Islet of Langerhans (tissue), 1 donor: ENCODE measurements around the gene RNU4-1.

Experiments
- FAIRE-seq: peaks from one replicate; lab custom pipeline; 2011; peaks lifted over from hg19 to GRCh38; lab: Jason Lieb, UNC

The RNU4-1 gene

DNA sequence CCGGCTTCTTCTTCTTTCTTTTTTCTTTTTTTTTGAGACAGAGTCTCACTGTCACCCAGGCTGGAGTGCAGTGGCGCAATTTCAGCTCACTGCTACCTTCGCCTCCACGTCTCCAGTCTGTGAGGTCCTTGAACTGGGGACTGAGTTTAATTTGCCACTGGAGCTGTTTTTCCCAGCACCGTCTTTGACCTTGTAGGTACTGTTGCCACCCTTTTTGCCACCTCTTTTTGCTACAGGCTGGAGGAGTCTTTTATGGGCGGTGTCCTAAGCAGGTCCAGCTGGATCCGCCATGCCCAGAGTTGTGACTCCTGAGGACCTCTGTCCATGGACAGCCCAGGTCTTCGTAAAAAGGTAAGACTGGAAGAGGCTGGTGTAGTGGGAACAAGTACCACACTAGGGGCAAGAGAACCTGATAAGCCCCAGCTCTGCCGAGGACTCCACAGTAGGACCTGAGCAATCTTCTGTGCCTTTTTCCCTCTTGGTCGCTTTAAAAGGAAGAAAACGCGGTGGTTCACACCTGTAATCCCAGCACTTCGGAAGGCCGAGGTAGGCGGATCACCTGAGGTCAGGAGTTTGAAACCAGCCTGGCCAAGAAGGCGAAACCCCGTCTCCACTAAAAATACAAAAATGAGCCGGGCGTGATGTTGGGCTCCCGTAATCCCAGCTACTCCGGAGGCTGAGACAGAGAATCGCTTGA is 2.3 kb downstream of the RNU4-1 start:
- FAIRE-seq = no peak

DNA sequence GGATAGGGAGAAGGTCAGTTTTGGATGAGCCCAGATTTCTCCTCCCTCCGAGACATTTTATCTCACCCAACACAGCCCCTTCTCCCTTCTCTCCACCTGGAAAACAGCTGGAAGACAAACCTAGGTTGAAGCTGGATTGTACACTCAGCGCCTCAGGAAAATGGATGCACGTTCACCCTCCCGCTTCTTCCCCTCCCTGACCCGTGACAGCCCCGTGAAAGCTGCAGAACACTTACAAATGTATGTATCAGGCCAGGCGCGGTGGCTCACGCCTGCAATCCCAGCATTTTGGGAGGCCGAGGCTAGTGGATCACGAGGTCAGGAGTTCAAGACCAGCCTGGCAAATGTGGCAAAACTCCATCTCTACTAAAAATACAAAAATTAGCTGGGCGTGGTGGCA is 5.5 kb downstream of the RNU4-1 start:
- FAIRE-seq = no peak

DNA sequence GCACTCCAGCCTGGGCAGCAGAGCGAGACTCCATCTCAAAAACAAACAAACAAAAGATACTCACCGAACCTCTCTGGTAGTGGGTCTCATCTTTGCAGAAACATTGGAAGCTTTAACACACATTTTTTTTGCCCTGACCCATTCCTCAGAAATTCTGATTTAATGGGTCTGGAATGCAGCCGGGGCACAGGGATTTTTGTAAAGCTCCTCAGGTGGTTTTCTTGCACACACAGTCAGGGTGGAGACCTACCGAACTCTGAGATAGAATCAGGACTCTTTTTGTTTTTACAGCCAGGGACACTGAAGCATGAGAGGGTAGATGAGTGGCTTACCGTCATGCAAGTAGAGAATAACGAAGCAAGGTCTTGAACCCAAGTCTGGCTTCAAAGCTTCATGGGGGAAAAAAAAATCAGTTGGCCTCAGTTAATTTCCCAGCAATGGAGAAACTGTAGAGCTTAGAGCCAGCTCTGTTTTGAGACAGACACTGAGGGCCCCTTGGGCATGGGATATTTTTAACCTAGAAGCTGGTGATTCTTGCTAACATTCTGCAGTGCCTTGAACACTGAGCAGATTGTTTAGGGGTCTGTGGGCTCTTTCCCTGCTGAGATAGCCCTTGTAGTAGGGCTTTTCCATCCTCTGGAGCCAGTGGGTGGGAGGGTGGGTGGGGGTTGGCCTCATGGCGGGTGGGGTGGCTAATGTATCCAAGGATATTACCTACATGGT is 6.1 kb downstream of the RNU4-1 start:
- FAIRE-seq = no peak

DNA sequence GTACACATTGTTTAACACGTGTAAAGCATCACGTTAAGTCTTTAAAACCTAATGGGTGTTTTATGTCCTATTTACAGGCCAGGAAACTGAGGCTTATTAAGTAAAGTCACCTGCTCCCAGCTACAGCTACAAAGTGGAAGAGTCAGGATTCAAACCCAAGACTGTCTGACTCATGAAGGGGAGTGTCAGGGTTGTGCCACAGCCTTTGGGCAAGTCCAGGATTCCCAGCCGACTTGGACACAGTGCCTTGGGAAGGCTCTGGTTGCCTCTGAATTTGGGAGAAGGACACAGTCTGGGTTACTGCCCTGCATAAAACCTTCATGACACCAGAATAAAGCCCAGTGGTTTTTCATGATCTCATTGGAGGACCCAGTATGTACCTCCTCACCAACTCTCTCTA is 8.7 kb downstream of the RNU4-1 start:
- no peak for FAIRE-seq

DNA sequence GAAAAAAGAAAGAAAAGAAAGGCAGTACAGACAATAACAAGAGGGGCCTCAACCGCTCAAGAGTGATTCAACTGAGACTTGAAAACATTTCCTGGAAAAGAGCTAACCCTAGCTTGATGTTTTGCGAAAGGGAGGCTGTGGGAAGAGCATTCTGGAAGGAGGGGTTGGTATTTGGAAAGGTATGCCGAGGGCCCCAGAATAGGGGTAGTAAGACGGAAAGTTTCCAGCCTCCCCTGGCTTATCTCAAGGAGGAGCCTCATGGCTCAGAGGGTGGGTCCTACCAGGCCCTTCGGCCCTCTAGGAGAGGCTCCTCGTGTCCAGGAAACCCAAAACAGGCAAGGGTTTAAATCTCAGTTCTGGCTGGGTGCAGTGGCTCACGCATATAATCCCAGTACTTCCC is 9.7 kb downstream of the RNU4-1 start:
- no peak for FAIRE-seq

DNA sequence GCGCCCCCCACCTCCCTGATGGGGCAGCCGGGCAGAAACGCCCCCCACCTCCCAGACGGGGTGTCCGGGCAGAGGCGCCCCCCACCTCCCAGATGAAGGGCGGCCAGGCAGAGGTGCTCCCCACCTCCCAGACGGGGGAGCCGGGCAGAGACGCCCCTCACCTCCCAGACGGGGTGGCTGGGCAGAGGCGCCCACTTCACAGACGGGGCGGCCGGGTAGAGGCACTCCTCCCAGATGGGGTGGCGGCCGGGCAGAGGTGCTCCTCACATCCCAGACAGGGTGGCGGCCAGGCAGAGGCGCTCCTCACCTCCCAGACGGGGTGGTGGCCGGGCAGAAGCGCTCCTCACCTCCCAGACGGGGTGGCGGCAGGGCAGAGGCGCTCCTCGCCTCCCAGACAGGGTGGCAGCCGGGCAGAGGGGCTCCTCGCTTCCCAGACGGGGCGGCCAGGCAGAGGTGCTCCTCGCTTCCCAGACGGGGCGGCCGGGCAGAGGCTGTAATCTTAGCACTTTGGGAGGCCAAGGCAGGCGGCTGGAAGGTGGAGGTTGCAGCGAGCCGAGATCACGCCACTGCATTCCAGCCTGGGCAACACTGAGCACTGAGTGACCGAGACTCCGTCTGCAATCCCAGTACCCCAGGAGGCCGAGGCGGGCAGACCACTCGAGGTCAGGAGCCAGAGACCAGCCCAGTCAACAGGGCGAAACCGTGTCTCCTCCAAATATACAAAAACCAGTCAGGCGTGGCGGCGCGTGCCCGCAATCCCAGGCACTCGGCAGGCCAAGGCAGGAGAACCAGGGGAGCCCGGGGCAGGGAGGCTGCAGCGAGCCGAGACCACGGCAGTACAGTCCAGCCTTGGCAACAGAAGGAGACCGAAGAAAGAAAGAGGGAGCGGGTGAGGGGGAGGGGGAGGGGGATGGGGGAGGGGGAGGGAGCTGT is 14.6 kb downstream of the RNU4-1 start:
- no peak for FAIRE-seq

DNA sequence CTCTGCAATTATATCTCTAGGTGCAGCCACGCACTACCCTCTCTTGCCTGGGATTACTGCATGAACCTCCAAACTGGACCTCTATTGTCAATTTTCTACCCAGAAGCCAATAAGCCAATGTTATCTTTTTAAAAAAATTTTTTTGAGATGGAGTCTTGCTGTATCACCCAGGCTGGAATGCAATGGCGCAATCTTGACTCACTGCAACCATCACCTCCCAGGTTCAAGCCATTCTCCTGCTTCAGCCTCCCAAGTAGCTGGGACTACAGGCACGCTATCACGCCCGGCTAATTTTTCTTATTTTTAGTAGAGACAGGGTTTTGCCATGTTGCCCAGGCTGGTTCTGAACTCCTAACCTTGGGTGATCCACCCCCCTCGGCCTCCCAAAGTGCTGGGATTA is 16.3 kb downstream of the RNU4-1 start:
- FAIRE-seq = no peak

DNA sequence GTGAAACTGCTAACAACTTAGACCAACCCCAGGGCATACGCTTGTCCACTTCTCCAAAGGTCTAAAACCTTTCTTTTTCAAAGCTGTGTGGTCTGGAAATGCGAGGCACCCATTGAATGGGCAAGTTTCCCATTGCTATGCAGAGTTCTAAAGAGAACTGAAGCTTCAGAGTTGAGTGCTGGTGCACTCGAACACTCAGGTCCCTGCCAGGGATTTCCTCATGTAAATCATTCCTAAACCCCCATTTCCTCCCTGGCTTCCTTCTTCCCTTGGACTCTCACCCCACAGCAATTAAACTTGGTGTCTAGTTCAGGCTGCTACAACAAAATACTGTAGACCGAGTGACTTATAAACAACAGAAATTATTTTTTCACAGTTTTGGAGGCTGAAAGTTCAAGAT is 25.3 kb downstream of the RNU4-1 start:
- no peak for FAIRE-seq

DNA sequence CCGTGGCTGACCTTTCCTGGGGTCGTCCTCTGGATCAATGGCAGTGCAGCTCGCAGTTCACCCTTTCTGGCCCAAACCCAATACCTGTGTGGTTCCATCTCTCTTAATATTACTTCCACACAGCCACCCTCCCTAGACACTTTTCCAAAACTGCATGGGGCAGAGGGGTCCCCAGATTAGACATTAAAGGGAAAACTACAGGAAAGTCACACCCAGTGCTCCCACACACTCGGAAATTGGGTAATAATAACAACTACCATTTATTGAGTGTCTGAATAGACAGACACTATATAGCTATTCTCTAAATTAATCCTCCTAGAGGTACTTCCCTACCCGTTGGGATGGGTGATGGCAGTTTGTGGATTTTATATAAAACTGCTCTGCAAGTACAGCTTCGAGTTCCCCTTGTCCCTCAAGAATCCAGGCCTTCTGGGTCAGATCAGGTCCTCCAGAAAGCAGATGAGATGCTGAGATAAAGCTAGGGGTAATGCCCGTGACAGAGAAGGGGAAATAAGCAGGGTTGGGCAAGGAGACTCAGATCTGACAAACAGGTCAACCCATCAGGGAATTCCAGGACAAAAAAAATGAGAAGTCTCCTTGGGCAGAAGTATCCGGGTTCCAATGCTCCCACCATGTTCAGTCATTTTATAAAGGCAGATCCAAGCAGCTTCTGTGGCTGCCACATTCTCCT is 26.7 kb downstream of the RNU4-1 start:
- no peak for FAIRE-seq

DNA sequence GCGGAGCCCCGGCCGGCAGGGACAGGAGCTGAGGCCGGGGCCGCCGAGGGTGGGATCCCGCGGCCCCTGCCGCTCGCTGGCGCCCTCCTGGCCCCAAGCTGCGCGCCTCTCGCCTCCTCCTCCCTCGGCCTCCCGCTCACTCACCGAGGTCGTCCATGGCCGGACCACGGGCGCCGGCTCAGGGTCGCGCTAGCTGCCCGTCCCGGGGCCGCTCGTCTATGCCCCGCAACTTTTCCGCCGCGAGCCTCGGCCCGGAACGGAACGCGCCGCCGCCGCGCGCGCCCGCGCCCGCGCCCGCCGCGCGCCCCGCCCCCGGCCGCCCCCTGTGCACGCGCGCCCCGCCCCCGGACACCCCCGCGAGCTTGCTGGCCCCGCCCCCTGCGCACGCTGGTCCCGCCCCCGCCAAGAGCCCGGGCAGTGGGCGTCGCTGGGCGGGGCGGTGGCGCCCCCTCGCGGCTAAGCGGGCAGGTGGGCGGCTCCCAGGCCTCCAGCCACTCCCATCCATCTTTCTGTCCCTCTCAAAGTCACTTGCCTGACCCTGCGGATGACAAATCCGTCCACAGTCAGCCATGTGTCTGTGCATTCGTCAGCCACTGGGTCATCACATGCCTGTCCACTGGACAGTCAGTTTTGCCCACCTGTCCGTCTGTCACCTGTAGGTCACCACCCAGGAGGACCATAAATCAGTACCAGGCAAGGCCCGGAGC is 27.4 kb downstream of the RNU4-1 start, which contains the start of gene PXN:
Gene PXN (minus strand): TSS at position 258 of the 707 bp plus-strand sequence. CDS start 101 bp downstream, at position 157.
- no peak for FAIRE-seq

DNA sequence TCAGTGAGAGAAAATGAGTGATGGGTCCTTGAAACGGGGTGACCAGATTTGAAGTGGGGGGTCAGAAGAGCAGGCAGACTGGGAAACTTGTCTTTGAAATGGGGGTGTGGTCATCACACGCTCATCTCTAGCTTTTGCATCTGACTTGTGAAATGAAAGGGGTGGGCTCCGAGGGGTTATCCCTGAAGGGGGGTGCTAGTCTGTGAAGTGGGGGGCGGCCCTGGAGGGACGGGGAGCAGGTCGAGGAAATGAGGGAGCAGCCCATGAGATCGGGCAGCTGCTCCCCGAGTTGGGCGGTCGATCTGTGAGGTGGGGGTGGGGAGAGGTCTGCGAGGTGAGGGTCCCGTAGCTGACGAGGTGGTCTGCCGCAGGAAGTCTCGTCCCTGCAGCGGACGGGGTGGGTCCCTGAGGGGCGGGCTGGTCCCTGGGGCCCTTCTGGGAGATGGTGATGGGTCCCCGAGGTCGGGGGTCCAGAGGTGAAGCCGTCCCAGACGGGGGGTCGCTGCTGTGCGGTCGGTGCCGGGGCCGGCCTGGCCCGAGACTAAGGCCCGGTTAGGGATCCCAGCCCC is 28.0 kb downstream of the RNU4-1 start:
- FAIRE-seq = no peak

DNA sequence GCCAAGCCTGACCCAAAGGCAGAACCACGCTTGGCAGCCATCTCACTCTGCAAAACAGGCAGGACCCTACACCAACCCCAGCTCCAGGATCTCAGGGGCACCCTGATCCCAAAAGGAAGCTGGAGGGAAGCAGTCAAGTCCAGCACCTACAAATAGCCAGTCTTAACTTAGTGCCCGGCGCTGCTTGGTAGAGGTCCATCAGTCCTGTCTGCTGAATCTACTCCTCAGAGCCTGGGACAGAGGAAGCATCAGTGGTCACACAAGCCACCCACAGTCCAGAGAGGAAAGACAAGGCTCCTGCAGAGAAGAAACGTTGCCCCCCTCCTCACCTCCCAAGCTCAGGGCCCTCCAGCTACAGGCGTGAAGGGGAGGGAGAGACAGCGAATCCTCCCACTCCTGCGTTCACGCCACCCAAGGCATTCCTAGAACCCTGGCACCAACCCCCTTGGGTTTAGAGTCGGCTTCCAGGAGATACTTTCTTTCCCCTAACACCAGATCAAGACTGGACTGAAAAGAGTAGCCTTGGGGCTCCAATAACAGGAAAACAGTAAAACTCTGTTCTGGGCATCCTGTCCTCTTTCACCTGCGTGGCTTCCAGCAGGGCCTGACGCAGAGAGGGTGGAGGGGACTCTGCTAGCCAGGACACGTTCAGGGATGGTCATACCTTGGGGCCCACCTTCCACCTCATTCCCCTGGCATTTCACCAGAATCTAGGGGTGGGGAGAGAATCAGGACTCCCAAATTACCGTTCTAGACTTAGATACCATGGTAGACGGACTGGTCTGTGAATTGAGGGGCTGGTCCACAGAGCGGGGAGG is 28.7 kb downstream of the RNU4-1 start:
- no peak for FAIRE-seq

DNA sequence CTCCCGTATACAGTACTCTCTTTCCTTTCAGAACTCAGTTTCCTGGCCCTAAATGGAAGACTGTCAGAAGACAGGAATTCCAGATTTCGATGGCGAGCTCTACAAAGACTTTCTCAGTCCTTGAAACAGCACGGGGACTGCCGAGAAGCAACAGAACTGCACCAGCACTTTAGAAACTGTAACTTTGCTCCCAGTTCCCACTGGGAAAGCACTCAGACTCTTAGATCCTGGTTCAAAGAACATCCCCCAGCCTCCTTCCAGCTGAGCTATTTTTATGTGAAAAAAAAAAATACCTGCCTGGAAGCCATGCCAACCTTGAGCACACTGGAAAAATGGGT is 29.3 kb downstream of the RNU4-1 start:
- no peak for FAIRE-seq

DNA sequence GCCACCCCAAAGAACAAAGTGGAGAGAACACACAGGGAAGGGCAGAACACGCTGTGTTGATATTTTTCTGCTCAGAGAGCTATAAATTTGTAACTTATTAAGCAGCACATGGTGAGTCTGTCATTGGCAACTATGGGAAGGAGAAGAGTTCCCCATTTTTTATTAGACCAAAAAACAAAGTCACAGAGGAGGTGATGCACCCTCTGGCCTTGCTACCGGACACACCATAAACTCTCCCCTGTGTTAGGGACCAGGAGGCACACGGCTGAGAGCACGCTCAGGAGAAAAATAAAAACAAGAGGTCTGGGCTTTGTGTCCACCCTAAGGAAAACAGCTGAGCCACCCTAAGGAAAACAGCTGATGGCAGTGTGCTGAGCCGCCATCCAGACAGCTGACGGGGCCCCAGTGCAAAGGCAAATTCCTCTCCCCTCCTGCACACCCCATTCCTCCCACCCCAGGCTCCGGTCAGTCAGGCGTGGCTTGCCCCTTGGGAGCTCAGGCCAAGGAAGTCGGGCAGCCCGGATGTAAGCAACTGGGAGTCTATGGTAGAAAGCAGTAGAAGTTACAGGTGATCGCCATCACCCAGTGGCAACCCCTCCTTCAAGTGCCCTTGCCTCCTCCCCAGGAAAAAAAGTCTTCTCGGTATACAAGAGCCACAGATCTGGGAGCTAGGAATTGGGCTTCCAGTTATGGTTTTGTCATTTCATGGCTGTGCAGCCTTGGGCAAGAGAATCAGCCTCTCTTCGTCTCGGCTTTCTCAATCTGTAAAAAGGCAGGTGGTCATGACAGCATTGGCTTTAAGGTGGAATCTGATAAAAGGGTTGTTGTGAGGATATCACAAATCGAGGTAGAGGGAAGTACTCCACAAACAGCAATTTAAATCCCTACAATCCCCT is 29.9 kb downstream of the RNU4-1 start:
- FAIRE-seq = no peak

DNA sequence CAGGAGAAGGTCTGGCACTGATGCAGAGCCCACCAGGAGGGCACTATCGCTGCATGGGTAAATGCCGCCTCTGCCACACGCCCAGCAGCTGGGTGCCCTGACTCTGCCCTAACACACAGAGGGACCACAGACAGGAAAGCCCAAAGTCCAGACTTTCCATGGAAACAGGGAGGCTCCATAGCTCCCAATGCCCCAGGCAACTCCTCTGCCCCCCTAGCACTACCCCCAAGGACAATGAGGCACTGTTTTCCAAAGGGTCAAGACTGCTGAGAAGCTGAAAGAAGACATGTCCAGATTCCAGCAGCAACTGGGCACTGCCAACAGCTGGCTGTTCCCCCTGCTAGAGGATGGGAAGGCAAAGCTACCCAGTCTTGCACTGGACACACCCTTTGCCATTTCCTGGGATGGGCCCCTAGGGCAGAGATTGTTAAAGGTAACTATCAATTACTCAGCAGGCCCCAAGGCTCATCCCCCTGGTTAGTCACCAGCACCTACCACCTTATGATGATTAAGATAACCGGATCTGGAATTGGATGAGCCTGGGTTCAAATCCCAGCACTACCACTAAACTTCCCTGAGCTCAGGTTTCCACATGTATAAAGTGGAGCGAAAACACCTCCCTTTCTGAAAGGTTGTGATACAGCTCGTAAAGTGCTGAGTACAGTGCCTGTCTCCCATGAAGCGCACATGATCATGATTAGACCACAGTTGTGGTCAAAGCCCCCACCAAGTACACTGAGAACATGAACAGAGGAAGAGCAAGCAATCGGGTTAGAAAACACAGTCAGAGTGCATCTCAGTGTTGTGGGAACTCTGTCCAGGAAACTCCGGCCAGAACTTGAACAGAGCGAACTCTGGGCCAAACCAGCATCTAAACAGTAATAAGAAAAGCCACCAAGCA is 30.8 kb downstream of the RNU4-1 start:
- no peak for FAIRE-seq

DNA sequence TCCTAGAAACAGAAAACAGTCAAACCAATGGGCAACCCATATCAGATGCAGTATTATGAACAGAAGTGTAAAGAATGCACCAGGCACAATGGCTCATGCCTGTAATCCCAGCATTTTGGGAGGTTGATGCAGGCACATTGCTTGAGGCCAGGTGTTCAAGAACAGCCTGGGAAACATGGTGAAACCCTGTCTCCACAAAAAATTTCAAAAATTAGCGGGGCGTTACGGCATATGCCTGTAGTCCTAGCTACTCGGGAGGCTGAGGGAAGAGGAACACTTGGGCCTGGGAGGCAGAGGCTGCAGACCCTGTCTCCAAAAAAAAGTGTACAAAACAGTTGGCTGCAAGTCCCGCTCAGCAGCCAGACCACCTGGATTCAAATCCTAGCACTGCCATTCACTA is 32.4 kb downstream of the RNU4-1 start:
- FAIRE-seq = no peak

DNA sequence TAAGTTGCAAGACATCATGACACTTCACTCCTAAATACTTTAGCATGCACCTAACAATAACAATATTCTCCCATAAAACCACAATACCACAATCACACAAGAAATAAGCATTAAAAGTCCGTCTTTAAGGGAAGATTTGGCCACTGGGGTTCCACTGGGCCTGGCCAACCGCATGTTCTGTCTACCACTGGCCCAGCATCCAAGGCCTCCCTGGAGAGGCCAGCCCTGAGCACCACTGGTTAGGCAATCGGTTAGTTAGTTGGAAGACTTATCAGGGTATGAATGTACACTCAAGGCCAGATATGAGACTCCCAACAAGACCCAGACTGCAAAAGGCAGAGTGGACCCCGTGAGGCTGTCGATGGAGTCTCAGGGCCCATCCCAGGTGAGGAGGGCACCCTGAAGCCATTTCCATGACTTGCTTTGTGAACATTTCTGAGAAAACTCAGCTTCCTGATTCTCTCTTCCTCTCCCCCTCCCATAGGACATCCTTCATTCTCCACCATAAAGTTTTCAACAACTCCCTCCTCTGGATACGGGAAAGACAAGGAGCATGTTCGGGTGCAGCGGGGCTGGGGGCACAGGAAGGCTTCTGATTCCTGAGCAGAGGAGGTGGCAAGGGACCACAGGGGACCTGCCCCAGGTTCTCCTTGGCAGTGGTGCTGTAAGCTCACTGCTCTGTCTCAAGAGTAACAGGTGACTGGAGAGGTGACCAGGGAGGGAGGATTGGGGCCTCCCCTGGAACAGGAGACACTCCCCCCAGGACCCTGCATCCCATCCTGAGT is 33.4 kb downstream of the RNU4-1 start:
- no peak for FAIRE-seq
